ENCODE results near the gene CFAP20. TPM values are rescaled to one million over a fixed set of nuclear protein-coding genes. Genes with fewer than 3 reads are reported as not detected.

The CFAP20 gene
- total RNA-seq, 3 donors from 2014 or later = 18.8 to 24.0 (median 23.3) TPM

DNA sequence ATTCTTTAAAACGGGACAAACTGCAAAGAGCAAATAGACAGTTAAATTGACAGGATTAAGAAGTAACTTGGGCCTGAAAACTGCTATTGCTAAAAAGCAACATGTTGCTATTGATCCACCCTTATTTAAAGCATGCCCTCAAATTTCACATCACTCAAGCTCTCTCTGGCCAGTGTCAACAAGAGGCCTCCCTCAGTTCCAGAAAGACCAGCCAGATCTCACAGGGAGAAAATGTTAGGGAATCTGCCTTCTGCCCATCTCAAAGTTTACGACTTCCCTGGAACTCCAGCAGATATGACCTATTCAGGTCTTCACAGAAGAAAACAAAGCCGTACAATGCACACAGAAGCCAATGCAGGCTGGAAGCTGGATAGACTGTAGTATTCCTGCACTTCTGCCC lies 8.9 kb downstream of the CFAP20 start:
- no peaks in the 10 kb centered on the region for H3K9me3 ChIP-seq
- TF ChIP-seq, protein P1, sequence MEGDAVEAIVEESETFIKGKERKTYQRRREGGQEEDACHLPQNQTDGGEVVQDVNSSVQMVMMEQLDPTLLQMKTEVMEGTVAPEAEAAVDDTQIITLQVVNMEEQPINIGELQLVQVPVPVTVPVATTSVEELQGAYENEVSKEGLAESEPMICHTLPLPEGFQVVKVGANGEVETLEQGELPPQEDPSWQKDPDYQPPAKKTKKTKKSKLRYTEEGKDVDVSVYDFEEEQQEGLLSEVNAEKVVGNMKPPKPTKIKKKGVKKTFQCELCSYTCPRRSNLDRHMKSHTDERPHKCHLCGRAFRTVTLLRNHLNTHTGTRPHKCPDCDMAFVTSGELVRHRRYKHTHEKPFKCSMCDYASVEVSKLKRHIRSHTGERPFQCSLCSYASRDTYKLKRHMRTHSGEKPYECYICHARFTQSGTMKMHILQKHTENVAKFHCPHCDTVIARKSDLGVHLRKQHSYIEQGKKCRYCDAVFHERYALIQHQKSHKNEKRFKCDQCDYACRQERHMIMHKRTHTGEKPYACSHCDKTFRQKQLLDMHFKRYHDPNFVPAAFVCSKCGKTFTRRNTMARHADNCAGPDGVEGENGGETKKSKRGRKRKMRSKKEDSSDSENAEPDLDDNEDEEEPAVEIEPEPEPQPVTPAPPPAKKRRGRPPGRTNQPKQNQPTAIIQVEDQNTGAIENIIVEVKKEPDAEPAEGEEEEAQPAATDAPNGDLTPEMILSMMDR (IDR thresholded peaks at IDR 0.05) = no peak
- H3K4me1 ChIP-seq (ENCODE audit: low read depth) = peaks cover 38% of the 10 kb centered on the region
- no peak for ATAC-seq
- no peaks in the 10 kb centered on the region for H3K36me3 ChIP-seq (ENCODE audit: low read depth)
- DNase-seq = no peak
- no peak overlapping the region for H3K4me3 ChIP-seq
- intact Hi-C loops (cut with DNase I, micrococcal nuclease) = loop anchor here in 1 of 2 donors (5.0 kb wide), 1 partner anchor 98 kb away; no protein-coding TSS in a partner anchor

DNA sequence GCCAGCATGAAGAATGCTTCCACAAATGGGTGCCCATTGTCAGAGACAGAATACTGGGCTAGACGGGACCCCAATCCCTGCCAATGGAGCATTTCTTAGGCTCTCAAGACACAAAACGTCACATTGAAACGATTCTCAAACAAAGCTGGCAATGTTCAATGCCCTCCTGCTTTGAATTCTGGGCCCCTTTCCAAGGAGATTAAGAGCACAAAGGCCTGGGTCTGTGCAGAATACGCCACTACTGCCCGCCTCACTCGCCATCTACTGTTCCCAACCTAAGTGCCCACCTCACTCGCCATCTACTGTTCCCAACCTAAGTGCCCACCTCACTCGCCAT lies 9.7 kb downstream of the CFAP20 start:
- intact Hi-C loops (cut with DNase I, micrococcal nuclease) = no loop called here
- TF ChIP-seq, protein P1 (IDR thresholded peaks at IDR 0.05) = no peak
- ATAC-seq (no peak), DNase-seq (no peak)
- H3K4me1 ChIP-seq (ENCODE audit: low read depth) = peaks cover 38% of the 10 kb centered on the region
- no peak overlapping the region for H3K4me3 ChIP-seq
- H3K36me3 ChIP-seq (ENCODE audit: low read depth) = peaks cover 5% of the 10 kb centered on the region
- no peaks in the 10 kb centered on the region for H3K9me3 ChIP-seq

DNA sequence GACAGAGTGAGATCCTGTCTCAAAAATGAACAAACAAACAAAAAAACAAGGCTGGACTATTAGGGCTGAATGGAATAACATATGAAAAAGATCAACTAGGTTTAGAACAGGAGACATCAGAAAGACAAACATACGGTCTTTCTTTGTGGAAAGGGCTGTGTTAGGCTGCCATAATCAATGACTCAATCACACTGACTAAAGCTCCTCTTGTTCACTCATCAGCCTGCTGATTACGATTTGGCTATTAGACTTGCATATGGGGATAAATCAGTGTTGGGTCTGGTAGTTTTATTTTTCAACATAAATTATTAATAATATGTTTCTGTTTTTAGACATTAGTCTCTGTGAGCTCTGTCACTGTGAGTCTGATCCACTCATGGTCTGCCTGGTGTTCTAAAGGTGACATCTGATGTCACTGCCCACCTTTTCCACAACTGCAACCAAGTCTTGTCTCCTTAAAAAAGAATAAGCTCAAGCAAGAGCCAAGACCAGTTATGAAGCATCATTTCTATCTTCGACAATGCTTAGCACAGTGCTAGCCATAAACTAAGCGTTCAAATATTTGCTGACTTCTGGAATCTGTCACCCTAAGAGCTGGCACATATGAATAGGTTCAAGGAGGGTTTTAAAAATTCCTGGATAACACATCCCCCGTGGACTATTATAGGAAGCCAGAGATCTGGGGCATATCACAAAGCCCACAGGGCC lies 10.2 kb downstream of the CFAP20 start:
- intact Hi-C loops (cut with DNase I, micrococcal nuclease) = no loop called here
- DNase-seq (no peak), ATAC-seq (no peak)
- no peak overlapping the region for H3K4me3 ChIP-seq
- TF ChIP-seq, protein P1 (IDR thresholded peaks at IDR 0.05) = no peak
- H3K9me3 ChIP-seq = no peaks in the 10 kb centered on the region
- H3K36me3 ChIP-seq (ENCODE audit: low read depth) = peaks cover 8% of the 10 kb centered on the region
- peaks cover 34% of the 10 kb centered on the region for H3K4me1 ChIP-seq (ENCODE audit: low read depth)

DNA sequence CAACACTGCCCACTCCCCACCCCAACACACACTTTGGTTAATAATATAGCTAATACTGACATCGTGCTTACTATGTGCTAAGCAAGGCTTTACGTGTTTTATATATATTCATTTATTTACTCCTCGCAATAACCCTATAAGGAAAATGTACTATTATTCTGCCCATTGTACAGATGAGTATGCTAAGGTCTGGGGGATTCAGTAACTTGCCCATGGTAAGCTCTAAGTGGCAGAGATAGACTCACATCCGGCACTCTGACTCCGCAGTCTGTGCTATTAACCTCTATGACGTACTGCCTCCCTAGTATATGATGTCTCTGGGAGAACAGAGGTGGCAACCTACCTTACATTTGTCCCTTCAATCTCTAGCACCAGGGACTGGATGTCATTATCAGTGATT lies 12.7 kb downstream of the CFAP20 start:
- H3K36me3 ChIP-seq (ENCODE audit: low read depth) = peaks cover 8% of the 10 kb centered on the region
- no peak for ATAC-seq
- intact Hi-C loops (cut with DNase I, micrococcal nuclease) = no loop called here
- no peaks in the 10 kb centered on the region for H3K9me3 ChIP-seq
- TF ChIP-seq, protein P1 (IDR thresholded peaks at IDR 0.05) = no peak
- peaks cover 21% of the 10 kb centered on the region for H3K4me1 ChIP-seq (ENCODE audit: low read depth)
- no peak for DNase-seq
- no peak overlapping the region for H3K4me3 ChIP-seq

DNA sequence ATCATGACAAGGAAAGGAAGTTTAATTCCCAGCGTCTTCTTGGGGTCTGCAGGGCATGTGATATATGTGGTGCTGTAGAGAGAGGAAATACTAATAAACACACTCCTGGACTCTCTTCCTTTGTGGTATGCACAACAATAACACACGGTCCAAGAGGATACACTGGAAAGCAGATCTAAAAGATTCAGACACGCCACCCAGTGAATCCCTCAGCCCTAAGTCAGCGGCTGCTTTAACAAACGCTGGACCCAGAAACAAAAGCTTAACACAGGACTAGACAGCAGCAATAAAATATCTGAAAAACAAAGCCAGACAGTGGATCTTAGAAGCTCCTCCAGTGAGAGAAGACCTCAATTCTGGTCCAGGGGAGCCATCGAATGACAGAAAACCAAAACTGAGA lies 13.1 kb downstream of the CFAP20 start:
- Histone ChIP-seq H3K36me3 (ENCODE audit: low read depth) (peaks cover 8% of the 10 kb centered on the region), H3K4me1 (ENCODE audit: low read depth) (peaks cover 17% of the 10 kb centered on the region), H3K9me3 (no peaks in the 10 kb centered on the region), H3K4me3 (no peak overlapping the region)
- no peak for ATAC-seq
- no peak for DNase-seq
- TF ChIP-seq, protein P1 (IDR thresholded peaks at IDR 0.05) = no peak
- intact Hi-C loops (cut with DNase I, micrococcal nuclease) = no loop called here

Data from mucosa of descending colon (tissue), 3 donors.